DND-41 (cell line): ENCODE data around the gene TMEM250.

Experiments used
- ATAC-seq: fragments of 200-7000 bp; cut with Tn5 transposase; 3 replicates; pipeline ENCODE4 v1.9.1; 2021; ENCODE audit warnings: low read depth; ENCODE audit not compliant: insufficient read depth
- DNase-seq: peaks from one replicate; pipeline ENCODE4 v3.0.0-alpha.2; 2020
- H2AFZ ChIP-seq: 2 replicates; pipeline ENCODE4 v1.6.0; 2012; ENCODE audit warnings: low read depth, low read length
- H3K27ac ChIP-seq: 2 replicates; pipeline ENCODE4 v1.5.1; 2012; ENCODE audit warnings: low read length, inconsistent platforms
- H3K27me3 ChIP-seq: fragments of 200-600 bp; sonication (generic); 2 replicates; pipeline ENCODE4 v1.6.0; 2012; ENCODE audit warnings: low read length, mild to moderate bottlenecking, inconsistent platforms; ENCODE audit not compliant: insufficient read depth, poor library complexity
- H3K36me3 ChIP-seq: 2 replicates; pipeline ENCODE4 v1.5.1; 2012; ENCODE audit warnings: low read length, inconsistent platforms; ENCODE audit not compliant: insufficient read depth
- H3K4me1 ChIP-seq: 2 replicates; pipeline ENCODE4 v1.5.1; 2012; ENCODE audit warnings: mild to moderate bottlenecking, low read length; ENCODE audit not compliant: insufficient read depth
- H3K4me2 ChIP-seq: 2 replicates; pipeline ENCODE4 v1.6.0; 2012; ENCODE audit warnings: mild to moderate bottlenecking, moderate library complexity, low read length, inconsistent platforms; ENCODE audit not compliant: insufficient read depth
- H3K4me3 ChIP-seq, 2 experiments: fragments of 200-600 bp in 1 of 2; shearing (Covaris generic) in 1 of 2; 2 replicates each; pipeline ENCODE4 v1.5.1; 2012 to 2016; ENCODE audit warnings: inconsistent platforms in 2 of 2, low read length in 2 of 2, mild to moderate bottlenecking in 2 of 2, low read depth in 1 of 2, moderate library complexity in 1 of 2
- H3K79me2 ChIP-seq: 2 replicates; pipeline ENCODE4 v1.6.0; 2012; ENCODE audit warnings: low read length, inconsistent platforms; ENCODE audit not compliant: insufficient read depth
- H3K9ac ChIP-seq: 2 replicates; pipeline ENCODE4 v1.6.0; 2012; ENCODE audit warnings: low read depth, mild to moderate bottlenecking, inconsistent platforms, low read length, moderate library complexity
- H3K9me3 ChIP-seq: 2 replicates; pipeline ENCODE4 v1.5.1; 2012; ENCODE audit warnings: low read length, moderate library complexity, mild to moderate bottlenecking, inconsistent platforms; ENCODE audit not compliant: insufficient read depth, severe bottlenecking
- H4K20me1 ChIP-seq: 2 replicates; pipeline ENCODE4 v1.6.0; 2012; ENCODE audit warnings: low read length; ENCODE audit not compliant: insufficient read depth
- EZH2 ChIP-seq: IDR thresholded peaks from 3 replicates; pipeline ENCODE4 v1.6.1; 2012; ENCODE audit warnings: borderline replicate concordance, low read depth, mild to moderate bottlenecking, moderate library complexity, low read length, inconsistent platforms; ENCODE audit not compliant: severe bottlenecking
- TF ChIP-seq, protein P1 (sequence below): IDR thresholded peaks from 2 replicates; pipeline ENCODE4 v1.5.1; 2012; ENCODE audit warnings: borderline replicate concordance, low read length, moderate library complexity, mild to moderate bottlenecking; ENCODE audit not compliant: poor library complexity, severe bottlenecking; ENCODE audit errors: extremely low read depth

Gene TMEM250

DNA sequence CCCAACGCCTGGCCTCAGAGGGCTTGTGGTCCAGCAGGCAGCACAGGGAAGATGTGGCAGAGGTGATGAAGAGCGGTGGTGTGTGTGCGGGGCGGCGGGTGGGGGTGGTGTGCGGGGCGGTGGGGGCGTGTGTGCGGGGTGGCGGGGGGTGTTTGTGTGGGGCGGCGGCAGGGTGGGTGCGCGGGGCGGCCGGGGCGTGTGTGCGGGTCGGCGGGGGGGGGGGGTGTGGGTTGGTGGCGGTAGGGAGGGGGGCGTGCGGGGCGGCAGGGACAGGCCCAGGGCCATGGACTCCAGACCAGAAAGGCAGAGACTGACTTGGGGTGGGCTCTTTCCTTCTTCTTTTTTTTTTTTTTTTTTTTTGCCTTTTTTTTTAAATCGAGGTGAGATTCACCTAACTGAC, 19.1 kb downstream of the TMEM250 start:
- no peak overlapping the region for H2AFZ ChIP-seq
- no peaks in the 10 kb centered on the region for H3K9me3 ChIP-seq
- no peaks in the 10 kb centered on the region for H3K4me1 ChIP-seq
- H3K4me2 ChIP-seq = no peak overlapping the region
- H3K27me3 ChIP-seq = no peaks in the 10 kb centered on the region
- H3K79me2 ChIP-seq = no peaks in the 10 kb centered on the region
- H3K9ac ChIP-seq = no peak overlapping the region
- ATAC-seq = no peak
- H4K20me1 ChIP-seq = no peaks in the 10 kb centered on the region; the same call in 1 of the 2 replicates
- H3K4me3 ChIP-seq = no peak overlapping the region
- DNase-seq = no peak
- no peaks in the 10 kb centered on the region for H3K36me3 ChIP-seq
- no peak for TF ChIP-seq EZH2
- TF ChIP-seq, protein P1, sequence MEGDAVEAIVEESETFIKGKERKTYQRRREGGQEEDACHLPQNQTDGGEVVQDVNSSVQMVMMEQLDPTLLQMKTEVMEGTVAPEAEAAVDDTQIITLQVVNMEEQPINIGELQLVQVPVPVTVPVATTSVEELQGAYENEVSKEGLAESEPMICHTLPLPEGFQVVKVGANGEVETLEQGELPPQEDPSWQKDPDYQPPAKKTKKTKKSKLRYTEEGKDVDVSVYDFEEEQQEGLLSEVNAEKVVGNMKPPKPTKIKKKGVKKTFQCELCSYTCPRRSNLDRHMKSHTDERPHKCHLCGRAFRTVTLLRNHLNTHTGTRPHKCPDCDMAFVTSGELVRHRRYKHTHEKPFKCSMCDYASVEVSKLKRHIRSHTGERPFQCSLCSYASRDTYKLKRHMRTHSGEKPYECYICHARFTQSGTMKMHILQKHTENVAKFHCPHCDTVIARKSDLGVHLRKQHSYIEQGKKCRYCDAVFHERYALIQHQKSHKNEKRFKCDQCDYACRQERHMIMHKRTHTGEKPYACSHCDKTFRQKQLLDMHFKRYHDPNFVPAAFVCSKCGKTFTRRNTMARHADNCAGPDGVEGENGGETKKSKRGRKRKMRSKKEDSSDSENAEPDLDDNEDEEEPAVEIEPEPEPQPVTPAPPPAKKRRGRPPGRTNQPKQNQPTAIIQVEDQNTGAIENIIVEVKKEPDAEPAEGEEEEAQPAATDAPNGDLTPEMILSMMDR = no peak
- no peak overlapping the region for H3K27ac ChIP-seq

DNA sequence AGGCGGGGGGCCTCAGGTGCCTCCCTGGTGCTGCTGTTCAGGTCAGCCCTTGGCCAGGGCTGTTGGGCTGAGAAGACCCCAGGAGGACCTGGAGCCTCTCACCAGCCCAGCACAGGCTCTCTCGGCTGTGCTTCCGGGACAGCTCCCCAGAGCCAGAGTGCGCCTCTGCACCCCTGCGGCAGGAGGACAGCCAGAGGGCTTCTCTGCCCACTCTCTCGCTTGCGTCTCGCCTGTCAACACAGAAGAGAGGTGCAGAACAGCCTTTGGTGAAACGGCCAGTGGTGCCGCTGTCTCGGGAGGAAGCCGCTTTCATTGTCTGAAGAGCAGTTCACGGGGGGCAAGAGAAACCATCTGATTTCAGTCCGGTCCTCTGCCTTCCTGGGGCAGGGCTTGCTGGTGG, 19.8 kb downstream of the TMEM250 start:
- Histone ChIP-seq H3K27ac (no peak overlapping the region), H3K4me2 (no peak overlapping the region), H3K79me2 (no peaks in the 10 kb centered on the region), H3K4me1 (no peaks in the 10 kb centered on the region), H3K36me3 (no peaks in the 10 kb centered on the region), H3K4me3 (no peak overlapping the region), H3K27me3 (no peaks in the 10 kb centered on the region), H3K9ac (no peak overlapping the region), H4K20me1 (no peaks in the 10 kb centered on the region), H2AFZ (no peak overlapping the region), H3K9me3 (no peaks in the 10 kb centered on the region)
- no peak for DNase-seq
- no peak for TF ChIP-seq EZH2
- TF ChIP-seq, protein P1 = no peak
- ATAC-seq = no peak

DNA sequence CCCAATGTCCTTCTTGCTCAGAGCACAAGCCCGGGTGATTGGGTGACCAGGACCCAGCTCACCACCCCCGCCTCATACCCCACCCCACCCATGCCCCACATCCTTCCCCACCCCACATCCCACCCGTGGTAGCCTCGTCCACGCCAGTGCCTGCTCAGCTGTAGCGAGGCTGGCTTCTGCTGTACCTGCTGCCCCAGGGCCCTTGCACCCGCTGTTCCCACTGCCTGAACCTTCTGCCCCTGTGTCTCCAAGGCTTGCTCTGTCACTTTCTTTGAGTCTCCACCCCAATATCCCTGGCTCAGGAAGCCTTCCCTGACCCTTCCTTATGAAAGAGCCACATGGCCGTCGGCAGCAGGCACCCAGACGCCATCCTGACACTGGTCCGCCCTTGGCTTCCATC, 20.5 kb downstream of the TMEM250 start:
- no peaks in the 10 kb centered on the region for H3K79me2 ChIP-seq
- no peak for DNase-seq
- no peaks in the 10 kb centered on the region for H3K36me3 ChIP-seq
- no peaks in the 10 kb centered on the region for H3K4me1 ChIP-seq
- H3K9me3 ChIP-seq = no peaks in the 10 kb centered on the region
- H3K27me3 ChIP-seq = no peaks in the 10 kb centered on the region
- H3K4me2 ChIP-seq = no peak overlapping the region
- no peak for ATAC-seq
- no peaks in the 10 kb centered on the region for H4K20me1 ChIP-seq
- no peak overlapping the region for H3K27ac ChIP-seq
- no peak overlapping the region for H2AFZ ChIP-seq
- TF ChIP-seq, protein P1 = no peak
- TF ChIP-seq EZH2 = no peak
- no peak overlapping the region for H3K9ac ChIP-seq
- H3K4me3 ChIP-seq = no peak overlapping the region

DNA sequence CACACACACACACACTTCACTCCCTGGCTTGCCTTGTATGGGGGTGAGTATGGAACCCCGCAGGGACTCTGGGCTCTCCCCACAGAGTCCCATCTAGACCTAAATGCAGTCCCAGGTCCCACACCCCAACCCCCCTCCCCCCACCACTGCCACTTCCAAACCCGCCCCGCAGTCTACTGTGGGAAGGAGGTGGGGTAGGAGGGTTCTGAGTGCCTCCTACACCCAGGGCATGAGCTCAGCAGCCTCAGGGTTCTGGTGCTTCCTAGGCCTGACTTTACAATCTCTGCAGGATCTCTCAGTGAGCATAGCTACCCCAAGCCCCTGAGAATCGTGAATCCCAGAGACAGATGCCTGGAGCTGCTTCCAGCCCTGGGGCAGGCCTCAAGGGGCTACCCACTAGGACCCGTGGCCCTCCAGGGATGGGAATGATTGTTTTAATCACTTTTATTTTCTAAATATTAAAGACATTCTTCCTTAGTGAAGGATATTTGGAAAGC, 22.1 kb downstream of the TMEM250 start:
- H3K4me3 ChIP-seq = no peak overlapping the region
- no peak overlapping the region for H3K27ac ChIP-seq
- no peak overlapping the region for H3K4me2 ChIP-seq
- no peaks in the 10 kb centered on the region for H3K79me2 ChIP-seq
- ATAC-seq = no peak
- no peaks in the 10 kb centered on the region for H4K20me1 ChIP-seq
- DNase-seq = no peak
- H2AFZ ChIP-seq = no peak overlapping the region
- no peaks in the 10 kb centered on the region for H3K9me3 ChIP-seq
- no peaks in the 10 kb centered on the region for H3K27me3 ChIP-seq
- H3K9ac ChIP-seq = no peak overlapping the region
- no peak for TF ChIP-seq EZH2
- TF ChIP-seq, protein P1 = no peak
- H3K36me3 ChIP-seq = no peaks in the 10 kb centered on the region
- no peaks in the 10 kb centered on the region for H3K4me1 ChIP-seq
